Neural progenitor cell (in vitro differentiated cells): ENCODE measurements around the gene GPR39.

Experiments used
- EZH2 ChIP-seq: fragments of 200-600 bp; sonication (generic); IDR thresholded peaks from 2 replicates; pipeline ENCODE4 v1.6.1; 2017; ENCODE audit warnings: antibody characterized with exemption, mild to moderate bottlenecking, moderate library complexity
- EZH2phosphoT487 ChIP-seq: fragments of 200-600 bp; sonication (generic); IDR thresholded peaks from 2 replicates; pipeline ENCODE4 v1.6.1; 2017; ENCODE audit warnings: antibody characterized with exemption
- TF ChIP-seq, protein P1 (sequence below): fragments of 200-600 bp; sonication (generic); IDR thresholded peaks from 2 replicates; pipeline ENCODE4 v1.5.1; 2017; ENCODE audit warnings: antibody characterized with exemption, mild to moderate bottlenecking

DNA sequence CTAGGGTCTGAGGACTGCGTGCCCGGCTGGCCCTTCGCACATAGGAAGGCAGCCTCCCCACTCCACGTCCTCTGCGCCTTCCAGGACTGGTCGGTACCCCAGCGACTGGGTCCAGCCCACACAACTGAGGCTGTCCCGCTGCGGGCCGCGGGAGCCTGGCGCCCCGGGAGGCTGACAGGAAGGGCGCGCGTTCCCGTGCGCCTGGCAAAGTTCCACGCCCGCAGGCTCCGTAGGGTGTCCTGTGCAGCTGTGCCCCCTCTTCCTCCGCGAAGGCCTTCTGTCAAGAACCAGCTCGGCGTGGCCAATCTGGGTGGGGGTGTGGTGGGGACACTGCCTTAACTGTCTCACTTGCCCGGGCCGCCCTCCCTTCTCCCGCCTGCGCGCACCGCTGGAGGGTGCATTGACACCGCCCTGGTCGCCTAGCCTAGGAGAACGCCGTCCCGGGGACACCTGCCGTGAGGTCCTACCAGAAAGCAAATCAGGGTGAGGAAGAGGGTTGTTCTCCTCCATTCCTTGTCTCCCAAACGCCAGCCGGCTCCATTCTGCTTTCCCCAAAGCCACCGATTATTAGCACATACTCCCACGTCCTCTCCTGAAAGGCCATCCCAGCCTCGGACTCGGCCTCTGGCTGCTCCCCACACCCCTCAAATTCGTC is 254.0 kb downstream of the GPR39 start:
- TF ChIP-seq, protein P1, sequence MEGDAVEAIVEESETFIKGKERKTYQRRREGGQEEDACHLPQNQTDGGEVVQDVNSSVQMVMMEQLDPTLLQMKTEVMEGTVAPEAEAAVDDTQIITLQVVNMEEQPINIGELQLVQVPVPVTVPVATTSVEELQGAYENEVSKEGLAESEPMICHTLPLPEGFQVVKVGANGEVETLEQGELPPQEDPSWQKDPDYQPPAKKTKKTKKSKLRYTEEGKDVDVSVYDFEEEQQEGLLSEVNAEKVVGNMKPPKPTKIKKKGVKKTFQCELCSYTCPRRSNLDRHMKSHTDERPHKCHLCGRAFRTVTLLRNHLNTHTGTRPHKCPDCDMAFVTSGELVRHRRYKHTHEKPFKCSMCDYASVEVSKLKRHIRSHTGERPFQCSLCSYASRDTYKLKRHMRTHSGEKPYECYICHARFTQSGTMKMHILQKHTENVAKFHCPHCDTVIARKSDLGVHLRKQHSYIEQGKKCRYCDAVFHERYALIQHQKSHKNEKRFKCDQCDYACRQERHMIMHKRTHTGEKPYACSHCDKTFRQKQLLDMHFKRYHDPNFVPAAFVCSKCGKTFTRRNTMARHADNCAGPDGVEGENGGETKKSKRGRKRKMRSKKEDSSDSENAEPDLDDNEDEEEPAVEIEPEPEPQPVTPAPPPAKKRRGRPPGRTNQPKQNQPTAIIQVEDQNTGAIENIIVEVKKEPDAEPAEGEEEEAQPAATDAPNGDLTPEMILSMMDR = no peak
- TF ChIP-seq EZH2 = no peak
- TF ChIP-seq EZH2phosphoT487 = no peak
